Limb (tissue), 2 donors: ENCODE results near the gene FBXL13.
"Not testable (repeated sequence)": the region's sequence is repeated elsewhere in the genome, so short reads cannot be mapped to it uniquely, and the experiment has no call there.

Experiments
- DNase-seq, 2 donors: peaks; one replicate each; pipeline ENCODE4 v3.0.0-alpha.2; 2016; ENCODE audit errors: extremely low spot score in 2 of 2

FBXL13 gene

GRCh38 chr7:103079836-103080235 is 5.2 kb upstream of the FBXL13 start:
- DNase-seq, result no peak

DNA sequence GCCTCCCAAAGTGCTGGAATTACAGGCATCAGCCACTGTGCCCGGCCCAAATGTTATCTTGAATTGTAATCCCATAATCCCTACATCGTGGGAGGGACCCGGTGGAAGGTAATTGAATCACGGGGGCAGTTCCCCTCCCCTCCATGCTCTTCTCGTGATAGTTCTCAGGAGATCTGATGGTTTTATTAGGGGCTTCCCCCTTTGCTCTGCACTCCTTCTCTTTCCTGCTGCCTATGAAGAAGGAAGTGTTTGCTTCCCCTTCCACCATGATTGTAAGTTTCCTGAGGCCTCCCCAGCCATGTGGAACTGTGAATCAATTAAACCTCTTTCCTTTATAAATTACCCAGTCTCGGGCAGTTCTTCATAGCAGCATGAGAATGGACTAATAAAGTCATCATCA is 3.6 kb upstream of the FBXL13 start:
- DNase-seq, result not testable (repeated sequence)

- DNase-seq, result no peak
These were observed 2.7 kb upstream of the FBXL13 start for GRCh38 chr7:103077318-103077717.

- no peak for DNase-seq
These were observed 2.2 kb upstream of the FBXL13 start for GRCh38 chr7:103076764-103077163.

GRCh38 chr7:103075337-103075918 is 832 bp upstream of the FBXL13 start:
- DNase-seq, result peak; percentile 32 to 78

DNA sequence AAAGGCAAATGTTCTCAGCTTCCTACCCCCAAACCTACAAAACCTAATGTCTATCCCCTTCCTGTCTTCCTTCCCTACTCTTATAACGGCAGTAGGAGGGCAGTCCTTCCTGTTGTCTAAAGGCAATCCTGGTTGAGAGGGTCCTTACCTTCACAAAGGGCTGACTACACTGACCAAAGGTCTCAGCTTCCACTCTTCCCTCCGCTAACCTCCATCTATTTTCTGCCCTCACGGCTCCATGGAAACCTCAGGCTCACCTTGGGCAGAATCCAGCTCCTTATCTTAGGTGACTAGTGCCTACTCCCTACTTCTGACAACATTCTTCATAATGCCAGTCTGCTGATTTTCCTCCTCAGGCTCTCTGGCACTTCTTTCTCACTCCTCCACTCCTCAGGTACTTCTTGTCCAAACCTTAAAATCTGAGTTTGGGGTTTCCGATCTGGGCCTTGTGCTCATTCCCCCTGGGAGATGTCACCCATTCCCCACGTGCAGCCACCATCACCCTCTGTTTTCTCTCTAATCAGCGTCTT is 542 bp downstream of the FBXL13 start:
- no peak for DNase-seq

- DNase-seq, result no peak
These were observed 3.6 kb downstream of the FBXL13 start for GRCh38 chr7:103071000-103071399.

GRCh38 chr7:103068414-103069403 is 5.9 kb downstream of the FBXL13 start:
- DNase-seq, result no peak

- DNase-seq, result no peak
These were observed 8.9 kb downstream of the FBXL13 start for GRCh38 chr7:103065667-103066066.

DNA sequence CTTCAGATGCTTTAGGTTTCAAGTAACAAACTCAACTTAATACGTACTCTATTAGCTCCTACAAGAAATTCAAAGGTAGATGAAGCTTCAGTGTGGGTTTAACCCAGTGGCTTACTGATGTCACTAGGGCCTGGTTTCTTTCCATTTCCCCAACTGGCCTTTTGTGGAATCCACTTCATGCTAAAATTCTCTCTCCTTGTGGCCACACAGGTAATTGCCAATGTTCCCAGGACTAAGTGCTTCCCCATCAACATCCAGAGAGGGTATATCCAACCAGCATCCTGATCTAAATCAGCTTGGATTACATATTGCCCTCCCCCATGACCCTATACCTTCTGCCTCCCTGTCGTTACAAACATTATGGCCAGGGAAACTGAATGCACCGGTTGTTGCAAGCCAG is 10.7 kb downstream of the FBXL13 start:
- no peak for DNase-seq

GRCh38 chr7:103059471-103059870 is 15.1 kb downstream of the FBXL13 start:
- no peak for DNase-seq

GRCh38 chr7:103058122-103058521 is 16.5 kb downstream of the FBXL13 start:
- DNase-seq, result no peak

DNA sequence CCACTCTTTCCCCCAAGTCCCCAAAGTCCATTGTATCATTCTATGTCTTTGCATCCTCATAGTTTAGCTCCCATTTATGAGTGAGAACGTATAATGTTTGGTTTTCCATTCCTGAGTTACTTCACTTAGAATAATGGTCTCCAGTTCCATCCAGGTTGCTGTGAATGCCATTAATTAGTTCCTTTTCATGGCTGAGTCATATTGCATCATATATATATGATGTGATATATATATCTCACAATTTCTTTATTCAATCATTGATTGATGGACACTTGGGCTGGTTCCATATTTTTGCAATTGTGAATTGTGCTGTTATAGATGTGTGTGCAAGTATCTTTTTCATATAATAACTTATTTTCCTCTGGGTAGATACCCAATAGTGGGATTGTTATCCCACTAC is 18.6 kb downstream of the FBXL13 start:
- DNase-seq, result not testable (repeated sequence)

DNA sequence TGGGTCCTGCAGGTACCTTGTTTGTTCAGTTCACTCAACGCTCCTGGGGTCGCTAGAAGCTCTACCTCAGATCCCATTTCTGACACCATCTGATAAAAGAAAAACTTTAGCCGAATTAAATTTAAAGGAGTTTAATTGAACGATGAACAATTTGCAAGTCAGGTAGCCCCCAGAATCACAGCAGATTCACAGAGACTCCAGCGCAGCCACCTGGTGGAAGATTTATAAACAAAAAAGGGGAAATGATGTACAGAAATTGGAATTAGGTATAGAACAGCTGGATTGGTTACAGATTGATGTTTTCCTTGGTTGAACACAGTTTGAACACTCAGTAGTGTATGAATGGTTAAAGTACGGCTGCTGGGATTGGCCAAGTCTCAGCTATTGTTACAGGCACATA is 23.1 kb downstream of the FBXL13 start:
- DNase-seq, result no peak

GRCh38 chr7:103048833-103049232 is 25.8 kb downstream of the FBXL13 start:
- no peak for DNase-seq

DNA sequence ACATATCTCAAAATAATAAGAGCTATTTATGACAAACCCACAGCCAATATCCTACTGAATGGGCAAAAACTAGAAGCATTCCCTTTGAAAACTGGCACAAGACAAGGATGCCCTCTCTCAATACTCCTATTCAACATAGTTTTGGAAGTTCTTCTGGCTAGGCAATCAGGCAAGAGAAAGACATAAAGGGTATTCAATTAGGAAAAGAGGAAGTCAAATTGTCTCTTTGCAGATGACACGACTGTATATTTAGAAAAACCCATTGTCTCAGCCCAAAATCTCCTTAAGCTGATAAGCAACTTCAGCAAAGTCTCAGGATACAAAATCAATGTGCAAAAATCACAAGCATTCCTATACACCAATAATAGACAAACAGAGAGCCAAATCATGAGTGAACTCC is 32.8 kb downstream of the FBXL13 start:
- not testable (repeated sequence) for DNase-seq

DNA sequence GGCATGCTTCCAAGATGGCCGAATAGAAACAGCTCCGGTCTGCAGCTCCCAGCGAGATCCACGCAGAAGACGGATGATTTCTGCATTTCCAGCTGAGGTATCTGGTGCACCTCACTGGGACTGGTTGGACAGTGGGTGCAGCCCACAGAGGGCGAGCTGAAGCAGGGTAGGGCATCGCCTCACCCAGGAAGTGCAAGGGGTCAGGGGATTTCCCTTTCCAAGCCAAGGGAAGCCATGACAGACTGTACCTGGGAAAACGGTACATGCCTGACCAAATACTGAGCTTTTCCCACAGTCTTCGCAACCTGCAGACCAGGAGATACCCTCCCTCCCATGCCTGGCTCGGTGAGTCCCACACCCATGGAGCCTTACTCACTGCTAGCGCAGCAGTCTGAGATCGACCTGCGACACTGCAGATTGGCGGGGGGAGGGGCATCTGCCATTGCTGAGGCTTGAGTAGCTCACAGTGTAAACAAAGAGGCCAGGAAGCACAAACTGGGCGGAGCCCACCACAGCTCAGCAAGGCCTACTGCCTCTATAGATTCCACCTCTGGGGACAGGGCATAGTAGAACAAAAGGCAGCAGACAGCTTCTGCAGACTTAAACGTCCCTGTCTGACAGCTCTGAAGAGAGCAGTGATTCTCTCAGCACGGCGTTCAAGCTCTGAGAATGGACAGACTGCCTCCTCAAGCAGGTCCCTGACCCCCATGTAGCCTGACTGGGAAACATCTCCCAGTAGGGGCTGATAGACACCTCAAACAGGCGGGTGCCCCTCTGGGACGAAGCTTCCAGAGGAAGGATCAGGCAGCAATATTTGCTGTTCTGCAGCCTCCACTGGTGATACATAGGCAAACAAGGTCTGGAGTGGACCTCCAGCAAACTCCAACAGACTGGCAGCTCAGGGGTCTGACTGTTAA is 36.5 kb downstream of the FBXL13 start:
- not testable (repeated sequence) for DNase-seq

GRCh38 chr7:103037476-103037822 is 37.1 kb downstream of the FBXL13 start:
- no peak for DNase-seq

DNA sequence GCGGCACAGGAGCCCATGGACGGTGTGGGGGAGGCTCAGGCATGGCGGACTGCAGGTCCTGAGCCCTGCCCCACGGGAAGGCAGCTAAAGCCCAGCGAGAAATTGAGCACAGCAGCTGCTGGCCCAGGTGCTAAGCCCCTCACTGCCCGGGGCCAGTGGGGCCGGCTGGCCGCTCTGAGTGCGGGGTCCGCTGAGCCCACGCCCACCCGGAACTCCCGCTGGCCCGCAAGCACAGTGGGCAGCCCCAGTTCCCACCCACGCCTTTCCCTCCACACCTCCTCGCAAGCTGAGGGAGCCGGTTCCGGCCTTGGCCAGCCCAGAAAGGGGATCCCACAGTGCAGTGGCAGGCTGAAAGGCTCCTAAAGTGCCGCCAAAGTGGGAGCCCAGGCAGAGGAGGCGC is 40.3 kb downstream of the FBXL13 start:
- not testable (repeated sequence) for DNase-seq

DNA sequence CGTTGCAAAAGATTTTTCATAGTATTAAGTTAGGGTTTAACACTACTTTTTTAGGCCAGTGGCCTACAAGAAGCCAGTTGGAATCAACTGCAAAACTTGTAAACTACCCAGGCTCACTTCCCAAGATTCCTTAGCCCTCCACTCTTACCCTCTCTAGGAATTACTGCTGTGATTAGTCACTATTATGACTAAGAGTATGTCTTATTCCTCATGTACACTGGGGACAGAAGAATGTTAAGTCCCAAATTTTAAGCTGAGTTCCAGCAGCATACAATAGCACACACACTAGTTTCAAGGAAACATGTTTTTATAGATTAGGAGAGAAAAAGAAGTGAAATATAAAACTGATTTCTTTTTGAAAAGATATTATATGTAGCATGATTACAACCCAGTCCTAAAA is 42.8 kb downstream of the FBXL13 start:
- DNase-seq, result no peak

DNA sequence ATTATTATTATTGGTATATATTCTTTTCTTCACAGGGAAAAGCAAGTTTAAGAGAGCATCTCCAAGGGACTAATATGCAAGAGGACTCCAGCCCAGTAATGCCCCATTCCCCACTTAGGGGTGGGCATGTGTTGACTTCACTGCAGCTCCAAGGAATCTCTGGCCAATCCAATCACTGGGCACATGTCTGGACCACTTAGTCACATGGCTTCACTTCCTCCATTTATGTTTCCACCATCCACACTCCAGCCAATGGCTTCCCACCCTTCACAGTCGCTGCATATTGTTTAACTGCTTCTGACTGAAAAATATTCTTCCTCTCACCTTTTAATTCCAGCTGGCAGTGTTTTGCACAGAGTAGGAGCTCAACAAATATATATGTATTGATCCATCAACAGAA is 43.6 kb downstream of the FBXL13 start:
- no peak for DNase-seq

DNA sequence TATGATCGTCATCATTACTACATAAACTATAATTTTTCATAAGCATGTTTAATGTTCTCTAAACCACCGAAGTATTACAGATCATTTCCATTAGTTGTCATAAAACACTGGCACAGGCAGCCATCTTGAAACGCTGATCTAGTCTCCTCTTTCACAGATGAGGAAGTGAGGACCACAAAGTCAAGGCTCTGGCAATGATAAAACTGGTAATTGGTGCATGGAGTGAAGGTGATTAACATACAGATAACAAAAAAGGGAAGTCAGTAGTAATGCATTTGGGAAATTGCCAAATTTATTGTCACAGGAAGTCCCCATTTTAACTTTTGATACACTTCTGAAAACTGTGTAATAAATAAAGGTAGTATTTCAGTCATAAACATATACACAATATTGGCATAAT is 49.3 kb downstream of the FBXL13 start:
- DNase-seq, result no peak
